Measurements from ENCODE around the gene AKAP1.

The AKAP1 gene

GRCh38 chr17:57125406-57125805, 40.4 kb downstream of the AKAP1 start:
- DNase-seq (ENCODE audit: low spot score), result no peak
- no peak for FAIRE-seq

GRCh38 chr17:57125866-57126265, 40.8 kb downstream of the AKAP1 start:
- DNase-seq (ENCODE audit: low spot score) (no peak), FAIRE-seq (no peak)

GRCh38 chr17:57130708-57131461, 45.8 kb downstream of the AKAP1 start:
- DNase-seq (ENCODE audit: low spot score) (peak; percentile 89), FAIRE-seq (peak; percentile 30)

- FAIRE-seq, result no peak
These were observed 47.6 kb downstream of the AKAP1 start for GRCh38 chr17:57132663-57133062.

GRCh38 chr17:57133486-57133885, 48.4 kb downstream of the AKAP1 start:
- FAIRE-seq (no peak), DNase-seq (ENCODE audit: low spot score) (no peak)

More at GRCh38 chr17:57132663-57133062, 47.6 kb downstream of the AKAP1 start:
- DNase-seq (ENCODE audit: low spot score), result no peak

- no peak for DNase-seq (ENCODE audit: low spot score)
- FAIRE-seq, result no peak
These were observed 50.2 kb downstream of the AKAP1 start for GRCh38 chr17:57135026-57135788.

- DNase-seq (ENCODE audit: low spot score) (no peak), FAIRE-seq (no peak)
These were observed 50.8 kb downstream of the AKAP1 start for GRCh38 chr17:57135789-57136291.

- no peak for FAIRE-seq
These were observed 51.3 kb downstream of the AKAP1 start for GRCh38 chr17:57136355-57136754.

GRCh38 chr17:57138030-57138911, 53.2 kb downstream of the AKAP1 start:
- FAIRE-seq (no peak), DNase-seq (ENCODE audit: low spot score) (no peak)

More at GRCh38 chr17:57136355-57136754, 51.3 kb downstream of the AKAP1 start:
- DNase-seq (ENCODE audit: low spot score), result no peak

GRCh38 chr17:57138956-57139576, 54.0 kb downstream of the AKAP1 start:
- no peak for FAIRE-seq
- no peak for DNase-seq (ENCODE audit: low spot score)

- DNase-seq (ENCODE audit: low spot score), result no peak
- FAIRE-seq, result no peak
These were observed 55.3 kb downstream of the AKAP1 start for GRCh38 chr17:57140316-57140715.

GRCh38 chr17:57142925-57143324, 57.9 kb downstream of the AKAP1 start:
- FAIRE-seq (no peak), DNase-seq (ENCODE audit: low spot score) (no peak)

GRCh38 chr17:57143361-57143760, 58.3 kb downstream of the AKAP1 start:
- DNase-seq (ENCODE audit: low spot score) (no peak), FAIRE-seq (no peak)

GRCh38 chr17:57143919-57144318, 58.9 kb downstream of the AKAP1 start:
- DNase-seq (ENCODE audit: low spot score), result no peak
- FAIRE-seq, result no peak

GRCh38 chr17:57144567-57144966, 59.5 kb downstream of the AKAP1 start:
- no peak for FAIRE-seq
- no peak for DNase-seq (ENCODE audit: low spot score)

GRCh38 chr17:57145347-57145746, 60.3 kb downstream of the AKAP1 start:
- FAIRE-seq (no peak), DNase-seq (ENCODE audit: low spot score) (no peak)

- DNase-seq (ENCODE audit: low spot score), result no peak
- FAIRE-seq, result no peak
These were observed 61.2 kb downstream of the AKAP1 start for GRCh38 chr17:57146273-57146672.

GRCh38 chr17:57151798-57152197, 66.8 kb downstream of the AKAP1 start:
- no peak for FAIRE-seq
- no peak for DNase-seq (ENCODE audit: low spot score)

GRCh38 chr17:57152967-57153528, 68.0 kb downstream of the AKAP1 start:
- no peak for DNase-seq (ENCODE audit: low spot score)

GRCh38 chr17:57154921-57155320, 69.9 kb downstream of the AKAP1 start:
- FAIRE-seq, result no peak
- no peak for DNase-seq (ENCODE audit: low spot score)

More at GRCh38 chr17:57152967-57153528, 68.0 kb downstream of the AKAP1 start:
- FAIRE-seq, result no peak

- FAIRE-seq, result no peak
- DNase-seq (ENCODE audit: low spot score), result peak; percentile 30
These were observed 73.3 kb downstream of the AKAP1 start for GRCh38 chr17:57158325-57158724.

All from urothelium cell line (cell line).